B cell (primary cell): ENCODE data around the gene UNC5B. TPM values are rescaled to one million over a fixed set of nuclear protein-coding genes. Genes with fewer than 3 reads are reported as not detected.

Experiments used
- ATAC-seq: fragments of 200-7000 bp; cut with Tn5 transposase; one replicate; pipeline ENCODE4 v1.10.0; 2021; ENCODE audit warnings: low read depth, mild to moderate bottlenecking, moderate number of reproducible peaks, moderate library complexity
- CTCF ChIA-PET: fragments of 350-600 bp; sonication (Branson Sonifier 250); formaldehyde crosslinking; loops from one replicate; lab custom pipeline; 2021; ENCODE audit warnings: antibody characterized with exemption, inconsistent platforms; lab: Charles Lee
- POLR2A ChIA-PET: fragments of 350-600 bp; sonication (Branson Sonifier 250); formaldehyde crosslinking; loops from one replicate; lab custom pipeline; 2021; ENCODE audit warnings: antibody characterized with exemption; lab: Charles Lee
- DNase-seq: peaks from one replicate; pipeline ENCODE4 v3.0.0; 2013
- H2AFZ ChIP-seq: 2 replicates; pipeline ENCODE4 v1.6.1; 2012; ENCODE audit warnings: mild to moderate bottlenecking, low read depth, low read length; ENCODE audit not compliant: insufficient read depth, poor library complexity, severe bottlenecking
- H3K27ac ChIP-seq, 2 donors: 1 replicate in 1 of 2; 2 replicates in 1 of 2; pipeline ENCODE4 v1.5.1; 2012 to 2013; ENCODE audit warnings: low read length in 2 of 2, mild to moderate bottlenecking in 2 of 2, moderate library complexity in 1 of 2
- H3K27me3 ChIP-seq, 4 experiments: fragments of 200-600 bp in 1 of 4; sonication (generic) in 1 of 4; replicated peaks in 1 of 4; 1 replicate in 2 of 4; 2 replicates in 2 of 4; pipeline versions ENCODE4 v1.6.1 to v1.7.0; 2013 to 2016; ENCODE audit warnings: low read length in 3 of 4, mild to moderate bottlenecking in 2 of 4, mixed read lengths in 1 of 4, moderate library complexity in 1 of 4; ENCODE audit not compliant: insufficient read depth in 4 of 4, control insufficient read depth in 3 of 4; ENCODE audit errors: control extremely low read depth in 1 of 4
- H3K36me3 ChIP-seq, 2 experiments: replicated peaks in 1 of 2; 1 replicate in 1 of 2; 2 replicates in 1 of 2; pipeline versions ENCODE4 v1.6.1 to v1.7.1; 2013; ENCODE audit warnings: low read length in 1 of 2; ENCODE audit not compliant: insufficient read depth in 2 of 2, control insufficient read depth in 1 of 2; ENCODE audit errors: control extremely low read depth in 1 of 2, extremely low read depth in 1 of 2
- H3K4me1 ChIP-seq, 2 donors: fragments of 200-600 bp in 1 of 2; sonication (generic) in 1 of 2; 1 replicate in 1 of 2; 2 replicates in 1 of 2; pipeline versions ENCODE4 v1.5.1 to v1.6.1; 2013 to 2017; ENCODE audit warnings: low read length in 2 of 2; ENCODE audit not compliant: control insufficient read depth in 2 of 2, insufficient read depth in 2 of 2
- H3K4me2 ChIP-seq: replicated peaks from 2 replicates; pipeline ENCODE3; 2012; ENCODE audit warnings: mild to moderate bottlenecking, low read depth, low read length; ENCODE audit not compliant: poor library complexity, severe bottlenecking
- H3K4me3 ChIP-seq, 5 experiments: fragments of 200-600 bp in 1 of 5; sonication (generic) in 1 of 5; 1 replicate in 3 of 5; 2 replicates in 2 of 5; pipeline versions ENCODE4 v1.5.1 to v1.7.0; 2011 to 2016; ENCODE audit warnings: low read length in 4 of 5, mild to moderate bottlenecking in 4 of 5, low read depth in 2 of 5, control low read depth in 1 of 5, moderate library complexity in 1 of 5; ENCODE audit not compliant: insufficient read depth in 1 of 5; ENCODE audit errors: control extremely low read depth in 1 of 5, extremely low read depth in 1 of 5
- H3K79me2 ChIP-seq: fragments of 200-600 bp; sonication (generic); one replicate; pipeline ENCODE4 v1.6.0; 2016; ENCODE audit warnings: low read length; ENCODE audit not compliant: control insufficient read depth, insufficient read depth
- H3K9ac ChIP-seq: fragments of 200-600 bp; sonication (generic); 2 replicates; pipeline ENCODE4 v1.6.1; 2017; ENCODE audit warnings: mild to moderate bottlenecking, low read length, moderate library complexity
- H3K9me3 ChIP-seq, 3 donors: one replicate each; pipeline versions ENCODE4 v1.6.1 to v1.7.1; 2013; ENCODE audit warnings: low read length in 2 of 3; ENCODE audit not compliant: control insufficient read depth in 2 of 3, insufficient read depth in 1 of 3; ENCODE audit errors: control extremely low read depth in 1 of 3
- H4K20me1 ChIP-seq: 2 replicates; pipeline ENCODE4 v1.6.0; 2012; ENCODE audit warnings: mild to moderate bottlenecking, low read length; ENCODE audit not compliant: insufficient read depth, control insufficient read depth, poor library complexity, severe bottlenecking
- H3K27ac Mint-ChIP-seq: one replicate; pipeline ENCODE4 v1.8.0; 2021; ENCODE audit warnings: mixed read lengths
- H3K27me3 Mint-ChIP-seq: one replicate; pipeline ENCODE4 v1.8.0; 2021; ENCODE audit warnings: mixed read lengths
- H3K4me1 Mint-ChIP-seq: one replicate; pipeline ENCODE4 v1.8.0; 2021; ENCODE audit warnings: mixed read lengths
- H3K4me3 Mint-ChIP-seq: one replicate; pipeline ENCODE4 v1.8.0; 2021; ENCODE audit warnings: mixed read lengths
- H3K9me3 Mint-ChIP-seq: one replicate; pipeline ENCODE4 v1.8.0; 2022; ENCODE audit warnings: mixed read lengths; ENCODE audit not compliant: insufficient read depth
- EZH2 ChIP-seq: IDR thresholded peaks from 2 replicates; pipeline ENCODE4 v1.6.1; 2012; ENCODE audit warnings: borderline replicate concordance, low read depth, mild to moderate bottlenecking, moderate library complexity, low read length; ENCODE audit not compliant: insufficient read depth, poor library complexity, severe bottlenecking
- WGBS: methylation state at CpG from one replicate; pipeline ENCODE4 v1.1.5; 2013; ENCODE audit warnings: missing lambda C conversion rate; ENCODE audit not compliant: insufficient coverage; 5-methylcytosine and 5-hydroxymethylcytosine counted together
- intact Hi-C: fragments of 100-400 bp; cut with micrococcal nuclease; formaldehyde crosslinking; loops from one replicate; pipeline ENCODE4 v1.10.0; 2022
- polyA plus RNA-seq: library from polyadenylated mRNA; depleted of rRNA; stranded (reverse); fragments of >200 nt; gene quantifications from 2 replicates; pipeline ENCODE4 v1.2.3, GENCODE V29; 2012
- total RNA-seq, 2 donors: library from RNA; stranded (reverse); fragments of 120-200 nt in 1 of 2; gene quantifications; 1 replicate in 1 of 2; 2 replicates in 1 of 2; pipeline versions ENCODE4 v1.2.3 to v1.2.4, GENCODE V29; 2013 to 2022
- TF ChIP-seq, protein P1 (sequence below): fragments of 200-600 bp; IDR thresholded peaks from one replicate; pipeline ENCODE4 v1.8.0; 2022; ENCODE audit warnings: antibody characterized with exemption, mild to moderate bottlenecking

The UNC5B gene
- total and polyA plus RNA-seq, 2 donors (not counting 1 experiment from before 2014, with no cell fraction given), result not detected

- POLR2A ChIA-PET, result no interaction called here
- Histone ChIP-seq H3K4me3 (no peak overlapping the region), H3K4me2 (no peak overlapping the region), H3K9ac (no peak overlapping the region), H2AFZ (no peak overlapping the region), H3K36me3 (no peaks in the 10 kb centered on the region), H3K9me3 (no peaks in the 10 kb centered on the region), H3K27me3 (no peaks in the 10 kb centered on the region), H3K27ac (no peak overlapping the region), H3K4me1 (no peaks in the 10 kb centered on the region), H4K20me1 (no peaks in the 10 kb centered on the region), H3K79me2 (no peaks in the 10 kb centered on the region)
- CTCF ChIA-PET, result interaction anchor here (1.2 kb wide), 1 partner anchor 10 kb away, joined by 3 read pairs; no protein-coding TSS in a partner anchor
- Mint-ChIP-seq H3K9me3 (no peaks in the 10 kb centered on the region), H3K27ac (no peak overlapping the region), H3K4me1 (no peaks in the 10 kb centered on the region), H3K4me3 (no peak overlapping the region), H3K27me3 (peaks cover 4% of the 10 kb centered on the region)
- ATAC-seq (no peak), DNase-seq (no peak)
- intact Hi-C loops, result no loop called here
- TF ChIP-seq, protein P1, sequence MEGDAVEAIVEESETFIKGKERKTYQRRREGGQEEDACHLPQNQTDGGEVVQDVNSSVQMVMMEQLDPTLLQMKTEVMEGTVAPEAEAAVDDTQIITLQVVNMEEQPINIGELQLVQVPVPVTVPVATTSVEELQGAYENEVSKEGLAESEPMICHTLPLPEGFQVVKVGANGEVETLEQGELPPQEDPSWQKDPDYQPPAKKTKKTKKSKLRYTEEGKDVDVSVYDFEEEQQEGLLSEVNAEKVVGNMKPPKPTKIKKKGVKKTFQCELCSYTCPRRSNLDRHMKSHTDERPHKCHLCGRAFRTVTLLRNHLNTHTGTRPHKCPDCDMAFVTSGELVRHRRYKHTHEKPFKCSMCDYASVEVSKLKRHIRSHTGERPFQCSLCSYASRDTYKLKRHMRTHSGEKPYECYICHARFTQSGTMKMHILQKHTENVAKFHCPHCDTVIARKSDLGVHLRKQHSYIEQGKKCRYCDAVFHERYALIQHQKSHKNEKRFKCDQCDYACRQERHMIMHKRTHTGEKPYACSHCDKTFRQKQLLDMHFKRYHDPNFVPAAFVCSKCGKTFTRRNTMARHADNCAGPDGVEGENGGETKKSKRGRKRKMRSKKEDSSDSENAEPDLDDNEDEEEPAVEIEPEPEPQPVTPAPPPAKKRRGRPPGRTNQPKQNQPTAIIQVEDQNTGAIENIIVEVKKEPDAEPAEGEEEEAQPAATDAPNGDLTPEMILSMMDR, result no peak
- TF ChIP-seq EZH2, result no peak
- WGBS, result 92% methylated on average over 5 of the region's 5 CpGs
Measured at GRCh38 chr10:71273506-71273905, 61.1 kb downstream of the UNC5B start.

DNA sequence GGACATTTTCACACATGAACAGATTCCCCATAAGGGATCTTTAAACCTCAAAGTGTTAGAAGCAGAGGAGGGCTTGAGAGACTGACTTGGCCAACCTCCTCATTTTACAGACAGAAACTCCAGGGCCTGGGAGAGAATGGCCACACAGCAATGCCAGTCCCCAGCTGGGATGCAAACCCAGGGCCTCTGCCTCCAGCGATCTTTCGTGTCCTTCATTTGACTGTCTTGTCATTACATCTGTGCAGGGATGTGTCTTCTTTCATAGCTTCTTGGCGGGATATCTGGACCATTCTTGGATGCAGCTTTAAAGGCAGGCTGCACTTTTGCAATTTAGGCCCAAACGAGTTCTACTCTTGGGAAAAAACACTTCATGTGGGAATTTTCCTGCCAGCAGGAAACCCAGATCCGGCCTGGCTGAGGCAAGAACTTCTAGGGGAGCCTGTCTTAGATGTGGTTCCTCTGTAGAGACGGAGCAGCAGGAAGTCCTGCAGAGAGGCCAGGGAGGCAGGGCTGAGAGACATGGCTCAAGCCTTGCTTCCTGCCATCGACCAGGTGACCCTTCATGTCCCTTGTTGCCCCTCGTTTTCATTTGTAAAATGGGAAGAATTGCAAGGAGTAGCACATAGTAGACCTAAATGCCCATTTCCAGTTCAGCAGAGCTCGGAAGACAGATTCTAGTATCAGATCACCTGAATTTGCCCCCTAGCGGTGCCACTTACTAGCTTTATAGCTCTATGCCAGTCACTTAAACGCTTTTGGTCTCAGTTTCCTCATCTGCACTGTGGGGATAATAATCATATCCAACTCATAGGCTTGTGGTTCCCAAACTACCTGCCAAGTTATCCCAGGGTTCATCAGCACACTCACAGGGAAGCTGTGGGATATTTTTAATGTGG is 62.8 kb downstream of the UNC5B start:
- CTCF ChIA-PET, result interaction anchor here (1.9 kb wide), 1 partner anchor 9 kb away, joined by 9 read pairs; no protein-coding TSS in a partner anchor

More for the DNA sequence above, 62.8 kb downstream of the UNC5B start:
- Mint-ChIP-seq H3K9me3 (no peaks in the 10 kb centered on the region), H3K4me3 (no peak overlapping the region), H3K27ac (no peak overlapping the region), H3K27me3 (no peaks in the 10 kb centered on the region), H3K4me1 (no peaks in the 10 kb centered on the region)
- Histone ChIP-seq H3K27ac (no peak overlapping the region), H3K36me3 (no peaks in the 10 kb centered on the region), H3K9me3 (no peaks in the 10 kb centered on the region), H3K4me2 (no peak overlapping the region), H3K27me3 (no peaks in the 10 kb centered on the region), H3K9ac (no peak overlapping the region), H2AFZ (no peak overlapping the region), H4K20me1 (no peaks in the 10 kb centered on the region), H3K79me2 (no peaks in the 10 kb centered on the region), H3K4me3 (no peak overlapping the region), H3K4me1 (no peaks in the 10 kb centered on the region)
- WGBS, result 62% methylated on average over 10 of the region's 11 CpGs
- no peak for DNase-seq
- TF ChIP-seq, protein P1, result no peak
- intact Hi-C loops, result no loop called here
- POLR2A ChIA-PET, result no interaction called here
- ATAC-seq, result no peak
